IMR-90 (cell line): ENCODE results near the gene ARL6IP6. TPM values are rescaled to one million over a fixed set of nuclear protein-coding genes. Genes with fewer than 3 reads are reported as not detected.

Experiments used
- ATAC-seq: fragments of 200-7000 bp; cut with Tn5 transposase; 2 replicates; pipeline ENCODE4 v1.9.1; 2020; ENCODE audit warnings: low read depth, mild to moderate bottlenecking, moderate library complexity
- BruUV-seq: library from RNA; stranded (reverse); fragments of 400-500 nt; replicated peaks from 2 replicates; lab custom pipeline; 2021; lab: Mats Ljungman, UMichigan
- CTCF ChIA-PET: fragments of 300-600 bp; formaldehyde crosslinking; extraction: SDS; loops from one replicate; lab custom pipeline; 2021; ENCODE audit warnings: antibody characterized with exemption; lab: Yijun Ruan, JAX
- POLR2A ChIA-PET: fragments of 300-600 bp; sonication (Branson Sonifier 250); formaldehyde crosslinking; loops from one replicate; lab custom pipeline; 2022; ENCODE audit warnings: antibody characterized with exemption; ENCODE audit not compliant: unreplicated experiment; lab: Charles Lee
- DNase-seq: peaks from one replicate; pipeline ENCODE4 v3.0.0; 2013
- H2AFZ ChIP-seq: replicated peaks from 2 replicates; pipeline ENCODE3; 2013; ENCODE audit warnings: low read length, mild to moderate bottlenecking; ENCODE audit not compliant: poor library complexity
- H2AK5ac ChIP-seq: 2 replicates; pipeline ENCODE4 v1.6.1; 2013; ENCODE audit warnings: low read depth, low read length, inconsistent platforms
- H2AK9ac ChIP-seq: replicated peaks from 2 replicates; pipeline ENCODE3; 2013; ENCODE audit warnings: mild to moderate bottlenecking, low read depth, low read length, moderate library complexity; ENCODE audit not compliant: poor library complexity
- H2BK120ac ChIP-seq: 2 replicates; pipeline ENCODE4 v1.6.1; 2013; ENCODE audit warnings: low read depth, low read length, inconsistent platforms
- H2BK15ac ChIP-seq: 3 replicates; pipeline ENCODE4 v1.6.1; 2013; ENCODE audit warnings: low read depth, low read length, inconsistent platforms
- H2BK20ac ChIP-seq: 2 replicates; pipeline ENCODE4 v1.6.1; 2013; ENCODE audit warnings: low read depth, mild to moderate bottlenecking, inconsistent platforms, low read length, moderate library complexity
- H2BK5ac ChIP-seq: 2 replicates; pipeline ENCODE4 v1.6.1; 2013; ENCODE audit warnings: mild to moderate bottlenecking, low read depth, low read length, inconsistent platforms; ENCODE audit not compliant: poor library complexity, severe bottlenecking
- H3K14ac ChIP-seq: replicated peaks from 2 replicates; pipeline ENCODE4 v1.6.1; 2013; ENCODE audit warnings: low read depth, low read length, inconsistent platforms
- H3K18ac ChIP-seq: 2 replicates; pipeline ENCODE4 v1.6.1; 2013; ENCODE audit warnings: low read depth, low read length, control low read depth
- H3K23ac ChIP-seq: 2 replicates; pipeline ENCODE4 v1.6.1; 2013; ENCODE audit warnings: low read depth, low read length, inconsistent platforms
- H3K27ac ChIP-seq: 2 replicates; pipeline ENCODE4 v1.5.1; 2013; ENCODE audit warnings: mild to moderate bottlenecking, control low read depth, low read length; ENCODE audit not compliant: insufficient read depth
- H3K27me3 ChIP-seq: 2 replicates; pipeline ENCODE4 v1.6.1; 2013; ENCODE audit warnings: low read length; ENCODE audit not compliant: control insufficient read depth, insufficient read depth
- H3K36me3 ChIP-seq: 2 replicates; pipeline ENCODE4 v1.6.1; 2013; ENCODE audit warnings: low read length, mixed read lengths; ENCODE audit not compliant: control insufficient read depth, insufficient read depth
- H3K4ac ChIP-seq: 2 replicates; pipeline ENCODE4 v1.6.1; 2013; ENCODE audit warnings: low read depth, low read length, inconsistent platforms
- H3K4me1 ChIP-seq: 2 replicates; pipeline ENCODE4 v1.6.1; 2013; ENCODE audit warnings: low read length, mixed read lengths; ENCODE audit not compliant: control insufficient read depth, insufficient read depth
- H3K4me2 ChIP-seq: 2 replicates; pipeline ENCODE4 v1.6.1; 2013; ENCODE audit warnings: low read depth, mild to moderate bottlenecking, control low read depth, low read length, moderate library complexity
- H3K4me3 ChIP-seq: 2 replicates; pipeline ENCODE4 v1.5.1; 2013; ENCODE audit warnings: low read depth, mild to moderate bottlenecking, control low read depth, low read length, moderate library complexity; ENCODE audit not compliant: insufficient read depth
- H3K56ac ChIP-seq: 2 replicates; pipeline ENCODE4 v1.6.1; 2013; ENCODE audit warnings: low read length, inconsistent platforms; ENCODE audit not compliant: insufficient read depth; ENCODE audit errors: extremely low read depth
- H3K79me1 ChIP-seq, 2 experiments: 2 replicates each; pipeline ENCODE4 v1.6.1; 2013; ENCODE audit warnings: low read length in 2 of 2, inconsistent platforms in 1 of 2, low read depth in 1 of 2
- H3K9ac ChIP-seq: 2 replicates; pipeline ENCODE4 v1.6.1; 2013; ENCODE audit warnings: low read depth, low read length, control low read depth
- H3K9me1 ChIP-seq: 2 replicates; pipeline ENCODE4 v1.6.1; 2013; ENCODE audit warnings: low read length, inconsistent platforms; ENCODE audit not compliant: insufficient read depth
- H3K9me3 ChIP-seq: 2 replicates; pipeline ENCODE4 v1.6.1; 2013; ENCODE audit warnings: low read length; ENCODE audit not compliant: control insufficient read depth, insufficient read depth
- H4K20me1 ChIP-seq: 2 replicates; pipeline ENCODE4 v1.6.1; 2013; ENCODE audit warnings: low read length, inconsistent platforms; ENCODE audit not compliant: insufficient read depth
- H4K5ac ChIP-seq: 2 replicates; pipeline ENCODE4 v1.6.1; 2013; ENCODE audit warnings: mild to moderate bottlenecking, low read depth, low read length, control low read depth
- H4K8ac ChIP-seq, 2 experiments: 2 replicates each; pipeline ENCODE4 v1.6.1; 2013; ENCODE audit warnings: low read depth in 2 of 2, low read length in 2 of 2, control low read depth in 1 of 2, inconsistent platforms in 1 of 2
- H4K91ac ChIP-seq: 2 replicates; pipeline ENCODE4 v1.6.1; 2013; ENCODE audit warnings: low read depth, low read length, inconsistent platforms; ENCODE audit not compliant: insufficient read depth
- BHLHE40 ChIP-seq: fragments of 150-350 bp; IDR thresholded peaks from 2 replicates; pipeline ENCODE4 v1.6.1; 2016; ENCODE audit warnings: mild to moderate bottlenecking, low read depth, low read length
- CEBPB ChIP-seq: IDR thresholded peaks from 2 replicates; pipeline ENCODE4 v1.6.1; 2012; ENCODE audit warnings: low read depth, low read length, improper control_type of control experiment
- CHD1 ChIP-seq: IDR thresholded peaks from 2 replicates; pipeline ENCODE4 v1.6.1; 2012; ENCODE audit warnings: low read depth, low read length, improper control_type of control experiment
- CTCF ChIP-seq: conservative IDR thresholded peaks from 2 replicates; pipeline ENCODE4 v1.5.1; 2012; ENCODE audit warnings: mild to moderate bottlenecking, low read depth, low read length, improper control_type of control experiment
- ELK1 ChIP-seq: fragments of 150-350 bp; IDR thresholded peaks from 2 replicates; pipeline ENCODE4 v1.6.1; 2016; ENCODE audit warnings: low read depth, mild to moderate bottlenecking, low read length, moderate library complexity, borderline replicate concordance
- FOS ChIP-seq: fragments of 150-350 bp; IDR thresholded peaks from 2 replicates; pipeline ENCODE4 v1.6.1; 2016; ENCODE audit warnings: low read depth, low read length
- MAFK ChIP-seq: IDR thresholded peaks from 2 replicates; pipeline ENCODE4 v1.6.1; 2012; ENCODE audit warnings: low read depth, low read length, improper control_type of control experiment
- MAZ ChIP-seq: IDR thresholded peaks from 2 replicates; pipeline ENCODE4 v1.6.1; 2012; ENCODE audit warnings: low read depth, mild to moderate bottlenecking, low read length, improper control_type of control experiment, moderate library complexity, borderline replicate concordance
- MXI1 ChIP-seq: IDR thresholded peaks from 2 replicates; pipeline ENCODE4 v1.6.1; 2012; ENCODE audit warnings: low read depth, mild to moderate bottlenecking, low read length, moderate library complexity, borderline replicate concordance
- NFE2L2 ChIP-seq: fragments of 150-350 bp; IDR thresholded peaks from 2 replicates; pipeline ENCODE4 v1.6.1; 2016; ENCODE audit warnings: low read depth, mild to moderate bottlenecking, low read length
- POLR2A ChIP-seq: IDR thresholded peaks from 2 replicates; pipeline ENCODE4 v1.6.1; 2012; ENCODE audit warnings: mild to moderate bottlenecking, low read depth, low read length
- RAD21 ChIP-seq: IDR thresholded peaks from 2 replicates; pipeline ENCODE4 v1.6.1; 2012; ENCODE audit warnings: low read length, improper control_type of control experiment
- RCOR1 ChIP-seq: IDR thresholded peaks from 2 replicates; pipeline ENCODE4 v1.6.1; 2012; ENCODE audit warnings: mild to moderate bottlenecking, low read length, improper control_type of control experiment; ENCODE audit not compliant: insufficient replicate concordance
- RFX5 ChIP-seq: IDR thresholded peaks from 2 replicates; pipeline ENCODE4 v1.8.0; 2012; ENCODE audit warnings: low read depth, mild to moderate bottlenecking, low read length, moderate library complexity
- SMC3 ChIP-seq: fragments of 150-350 bp; IDR thresholded peaks from 2 replicates; pipeline ENCODE4 v1.6.1; 2016; ENCODE audit warnings: low read depth, mild to moderate bottlenecking, antibody characterized with exemption, low read length, moderate library complexity
- USF2 ChIP-seq: fragments of 150-350 bp; IDR thresholded peaks from 2 replicates; pipeline ENCODE4 v1.6.1; 2017; ENCODE audit warnings: mild to moderate bottlenecking, antibody characterized with exemption, low read length, low read depth
- WGBS, 2 experiments: methylation state at CpG; one replicate each; pipeline versions ENCODE4 v1.1.5 to v1.1.7; 2013; ENCODE audit warnings: missing lambda C conversion rate in 2 of 2; ENCODE audit not compliant: insufficient read length in 1 of 2; ENCODE audit errors: extremely low coverage in 2 of 2; 5-methylcytosine and 5-hydroxymethylcytosine counted together
- dilution Hi-C: fragments of 300-500 bp; cut with HindIII; formaldehyde crosslinking; loops from one replicate; pipeline ENCODE4 v1.14.3; 2018; ENCODE audit warnings: low sequenced_read_pairs; ENCODE audit not compliant: unreplicated experiment
- in situ Hi-C: fragments of 300-500 bp; cut with MboI; formaldehyde crosslinking; loops from 3 replicates; pipeline ENCODE4 v1.14.3; 2019; ENCODE audit warnings: low sequenced_read_pairs, inconsistent platforms, mixed read lengths
- intact Hi-C: fragments of 100-400 bp; cut with micrococcal nuclease; formaldehyde crosslinking; loops from 2 replicates; pipeline ENCODE4 v1.10.0; 2022
- polyA plus RNA-seq, 3 experiments: library from polyadenylated mRNA; depleted of rRNA; stranded (reverse); fragments of >200 nt; gene quantifications; 2 replicates each; pipeline ENCODE4 v1.2.3, GENCODE V29; 2012; ENCODE audit warnings: low replicate concordance in 1 of 3
- total RNA-seq: library from RNA; depleted of rRNA; stranded (reverse); fragments of >200 nt; gene quantifications from 2 replicates; pipeline ENCODE4 v1.2.3, GENCODE V29; 2012

ARL6IP6 gene
- total and polyA plus RNA-seq, 2 of the 4 experiments (the other 2 are of a cell fraction): 4.1 to 14.7 TPM

- dilution Hi-C loops (no loop called here), intact Hi-C loops (no loop called here), in situ Hi-C loops (no loop called here)
- Histone ChIP-seq H2BK5ac (peak overlapping the region; percentile 40), H2AK9ac (no peak overlapping the region), H3K4ac (no peak overlapping the region), H3K4me1 (peaks cover 2% of the 10 kb centered on the region; the same call in 1 of the 2 replicates), H3K9me1 (no peaks in the 10 kb centered on the region), H3K56ac (no peak overlapping the region), H3K27ac (no peak overlapping the region), H3K4me3 (no peak overlapping the region), H2BK20ac (no peak overlapping the region), H3K9ac (no peak overlapping the region), H4K5ac (peak overlapping the region; percentile 81; the same call in 1 of the 2 replicates), H3K27me3 (no peaks in the 10 kb centered on the region), H3K9me3 (peaks cover 8% of the 10 kb centered on the region), H3K79me1 (peaks cover 28 to 56% of the 10 kb centered on the region in 2 experiments), H4K20me1 (peaks cover 35% of the 10 kb centered on the region), H3K14ac (no peak overlapping the region), H2BK15ac (no peak overlapping the region), H4K8ac (no peak overlapping the region), H2AK5ac (no peak overlapping the region), H3K4me2 (no peak overlapping the region), H4K91ac (no peak overlapping the region), H3K36me3 (peaks cover 12% of the 10 kb centered on the region), H2BK120ac (no peak overlapping the region), H3K23ac (no peak overlapping the region), H2AFZ (no peak overlapping the region), H3K18ac (no peak overlapping the region)
- no TSS peak for BruUV-seq
- ATAC-seq: no peak
- 100% methylated on average over 3 of the region's 7 CpGs; no CpG with 5 or more reads in 1 of the 2 experiments for WGBS, 2 experiments
- TF ChIP-seq USF2 (no peak), MXI1 (no peak), ELK1 (no peak), CEBPB (no peak), MAZ (no peak), RCOR1 (no peak), SMC3 (no peak), CHD1 (no peak), MAFK (no peak), CTCF (no peak), NFE2L2 (no peak), POLR2A (no peak), RAD21 (no peak), FOS (no peak), RFX5 (no peak), BHLHE40 (no peak)
- DNase-seq: no peak
- POLR2A ChIA-PET: no interaction called here
- CTCF ChIA-PET: interaction anchor here (1.5 kb wide), 1 partner anchor 14 kb away, joined by 5 read pairs; no protein-coding TSS in a partner anchor
These were observed 17.2 kb upstream of the ARL6IP6 start for GRCh38 chr2:152701198-152701597.
